Liver (tissue), 9 donors: ENCODE measurements around the gene CACNA1C. TPM values are rescaled to one million over a fixed set of nuclear protein-coding genes. Genes with fewer than 3 reads are reported as not detected.

Source experiments
- DNase-seq: peaks from one replicate; pipeline ENCODE4 v3.0.0-alpha.2; 2017; ENCODE audit warnings: low spot score
- H3K27ac ChIP-seq, 2 donors: one replicate each; pipeline ENCODE4 v1.7.0; 2013; ENCODE audit warnings: inconsistent platforms in 2 of 2, low read length in 2 of 2, control low read depth in 1 of 2, low read depth in 1 of 2, mild to moderate bottlenecking in 1 of 2
- H3K27me3 ChIP-seq, 4 donors: one replicate each; pipeline versions ENCODE4 v1.6.1 to v1.7.0; 2013; ENCODE audit warnings: low read length in 3 of 4, inconsistent platforms in 1 of 4, mild to moderate bottlenecking in 1 of 4, moderate library complexity in 1 of 4; ENCODE audit not compliant: control insufficient read depth in 4 of 4, insufficient read depth in 4 of 4
- H3K36me3 ChIP-seq, 4 donors: one replicate each; pipeline versions ENCODE4 v1.6.1 to v1.7.0; 2013; ENCODE audit warnings: low read length in 3 of 4, mild to moderate bottlenecking in 3 of 4, low read depth in 1 of 4, moderate library complexity in 1 of 4; ENCODE audit not compliant: control insufficient read depth in 4 of 4, insufficient read depth in 3 of 4
- H3K4me1 ChIP-seq, 4 donors: one replicate each; pipeline versions ENCODE4 v1.6.1 to v1.7.0; 2013; ENCODE audit warnings: low read length in 3 of 4, mild to moderate bottlenecking in 3 of 4, moderate library complexity in 1 of 4; ENCODE audit not compliant: control insufficient read depth in 4 of 4, insufficient read depth in 4 of 4
- H3K4me3 ChIP-seq, 3 donors: one replicate each; pipeline versions ENCODE4 v1.6.1 to v1.7.0; 2013; ENCODE audit warnings: low read length in 3 of 3, control low read depth in 1 of 3, low read depth in 1 of 3, mild to moderate bottlenecking in 1 of 3
- H3K9ac ChIP-seq, 2 donors: one replicate each; pipeline ENCODE4 v1.7.0; 2013; ENCODE audit warnings: low read length in 2 of 2, mild to moderate bottlenecking in 2 of 2, moderate library complexity in 2 of 2, control low read depth in 1 of 2, low read depth in 1 of 2
- H3K9me3 ChIP-seq, 4 donors: one replicate each; pipeline versions ENCODE4 v1.6.1 to v1.7.0; 2013; ENCODE audit warnings: low read length in 3 of 4; ENCODE audit not compliant: control insufficient read depth in 4 of 4
- ATF3 ChIP-seq: IDR thresholded peaks from 2 replicates; pipeline ENCODE4 v1.6.1; 2016; ENCODE audit warnings: antibody characterized with exemption
- EGR1 ChIP-seq, 2 donors: IDR thresholded peaks; 2 replicates each; pipeline ENCODE4 v1.6.1; 2016 to 2018; ENCODE audit warnings: antibody characterized with exemption in 2 of 2, low read depth in 2 of 2
- FOXA1 ChIP-seq: IDR thresholded peaks from 2 replicates; pipeline ENCODE4 v1.6.1; 2016; ENCODE audit warnings: antibody characterized with exemption
- FOXA2 ChIP-seq: IDR thresholded peaks from 2 replicates; pipeline ENCODE4 v1.6.1; 2016; ENCODE audit warnings: antibody characterized with exemption
- GABPA ChIP-seq, 2 donors: IDR thresholded peaks in 1 of 2; conservative IDR thresholded peaks in 1 of 2; 2 replicates each; pipeline ENCODE4 v1.6.1; 2016; ENCODE audit warnings: antibody characterized with exemption in 2 of 2, mild to moderate bottlenecking in 1 of 2, moderate library complexity in 1 of 2
- HNF4A ChIP-seq, 2 donors: conservative IDR thresholded peaks; 2 replicates each; pipeline ENCODE4 v1.6.1; 2016; ENCODE audit warnings: antibody characterized with exemption in 2 of 2, mild to moderate bottlenecking in 2 of 2
- HNF4G ChIP-seq: IDR thresholded peaks from 2 replicates; pipeline ENCODE4 v1.6.1; 2016; ENCODE audit warnings: antibody characterized with exemption
- JUND ChIP-seq, 2 donors: IDR thresholded peaks; 2 replicates each; pipeline ENCODE4 v1.6.1; 2016; ENCODE audit warnings: antibody characterized with exemption in 2 of 2
- NR2F2 ChIP-seq: IDR thresholded peaks from 2 replicates; pipeline ENCODE4 v1.6.1; 2016; ENCODE audit warnings: antibody characterized with exemption
- RAD21 ChIP-seq, 2 donors: IDR thresholded peaks; 2 replicates each; pipeline ENCODE4 v1.6.1; 2016; ENCODE audit warnings: antibody characterized with exemption in 2 of 2, mild to moderate bottlenecking in 2 of 2
- REST ChIP-seq: IDR thresholded peaks from 2 replicates; pipeline ENCODE4 v1.6.1; 2016; ENCODE audit warnings: antibody characterized with exemption, mild to moderate bottlenecking
- RXRA ChIP-seq, 2 donors: IDR thresholded peaks; 2 replicates each; pipeline ENCODE4 v1.6.1; 2017 to 2018; ENCODE audit warnings: antibody characterized with exemption in 2 of 2, mild to moderate bottlenecking in 1 of 2
- SP1 ChIP-seq: IDR thresholded peaks from 2 replicates; pipeline ENCODE4 v1.6.1; 2018; ENCODE audit warnings: antibody characterized with exemption, mild to moderate bottlenecking
- TAF1 ChIP-seq: conservative IDR thresholded peaks from 2 replicates; pipeline ENCODE4 v1.6.1; 2016; ENCODE audit warnings: antibody characterized with exemption, mild to moderate bottlenecking
- YY1 ChIP-seq: IDR thresholded peaks from 2 replicates; pipeline ENCODE4 v1.6.1; 2016; ENCODE audit warnings: antibody characterized with exemption, mild to moderate bottlenecking
- WGBS: extraction: QIAGEN DNeasy Blood & Tissue Kit; methylation state at CpG from one replicate; pipeline ENCODE4 v1.1.7; 2013; 5-methylcytosine and 5-hydroxymethylcytosine counted together
- polyA plus RNA-seq, 2 donors: library from polyadenylated mRNA; stranded (reverse) in 1 of 2; unstranded in 1 of 2; fragments of 200-250 nt in 1 of 2; fragments of >200 nt in 1 of 2; fragmentation: Nextera tagmentation in 1 of 2; extraction: Ambion mirVana in 1 of 2; gene quantifications; one replicate each; pipeline versions ENCODE4 v1.2.1 to v1.2.3, GENCODE V29; 2013 to 2015
- total RNA-seq, 2 donors: library from RNA; depleted of rRNA; stranded (reverse); fragments of >200 nt; gene quantifications; one replicate each; pipeline ENCODE4 v1.2.3, GENCODE V29; 2014
- TF ChIP-seq, protein P1 (sequence below): fragments of 150-350 bp; IDR thresholded peaks from 2 replicates; pipeline ENCODE4 v1.5.1; 2017; ENCODE audit warnings: improper control_type of control experiment, low read depth, low read length; ENCODE audit not compliant: missing input control
- TF ChIP-seq, protein P2 (sequence below): IDR thresholded peaks from 2 replicates; pipeline ENCODE4 v1.6.1; 2016; ENCODE audit warnings: antibody characterized with exemption
- donor health status: healthy.
- donor health status: healthy.
- donor health status: healthy.
- donor health status: healthy.
- donor health status: healthy.

The CACNA1C gene
- total and polyA plus RNA-seq, 4 donors = 0.23 to 1.9 (median 0.41) TPM

DNA sequence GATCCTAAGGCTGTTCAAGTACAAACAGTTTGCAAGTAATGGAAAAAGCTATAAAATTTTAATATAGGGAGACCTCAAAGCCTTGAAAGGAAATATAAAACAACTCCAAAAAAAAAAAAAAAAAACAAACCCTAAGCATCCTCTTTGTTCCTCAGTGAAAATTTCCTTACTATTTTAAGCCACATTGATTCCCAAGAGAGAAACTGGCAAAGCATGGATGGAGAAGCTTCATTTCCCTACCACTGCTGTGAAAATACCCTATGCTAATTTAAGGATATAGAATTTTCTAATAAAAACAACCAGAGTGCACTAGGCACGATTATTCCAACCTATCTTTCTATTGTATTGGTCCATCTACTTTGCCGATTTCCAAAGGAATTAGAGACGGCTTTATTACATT, 283.1 kb downstream of the CACNA1C start (continued):
- TF ChIP-seq SP1 (no peak), RAD21 (IDR thresholded peaks at IDR 0.05) (no peak), EGR1 (IDR thresholded peaks at IDR 0.05; ENCODE audit: low read depth in 2 of 2) (no peak), NR2F2 (no peak)
- TF ChIP-seq, protein P1, sequence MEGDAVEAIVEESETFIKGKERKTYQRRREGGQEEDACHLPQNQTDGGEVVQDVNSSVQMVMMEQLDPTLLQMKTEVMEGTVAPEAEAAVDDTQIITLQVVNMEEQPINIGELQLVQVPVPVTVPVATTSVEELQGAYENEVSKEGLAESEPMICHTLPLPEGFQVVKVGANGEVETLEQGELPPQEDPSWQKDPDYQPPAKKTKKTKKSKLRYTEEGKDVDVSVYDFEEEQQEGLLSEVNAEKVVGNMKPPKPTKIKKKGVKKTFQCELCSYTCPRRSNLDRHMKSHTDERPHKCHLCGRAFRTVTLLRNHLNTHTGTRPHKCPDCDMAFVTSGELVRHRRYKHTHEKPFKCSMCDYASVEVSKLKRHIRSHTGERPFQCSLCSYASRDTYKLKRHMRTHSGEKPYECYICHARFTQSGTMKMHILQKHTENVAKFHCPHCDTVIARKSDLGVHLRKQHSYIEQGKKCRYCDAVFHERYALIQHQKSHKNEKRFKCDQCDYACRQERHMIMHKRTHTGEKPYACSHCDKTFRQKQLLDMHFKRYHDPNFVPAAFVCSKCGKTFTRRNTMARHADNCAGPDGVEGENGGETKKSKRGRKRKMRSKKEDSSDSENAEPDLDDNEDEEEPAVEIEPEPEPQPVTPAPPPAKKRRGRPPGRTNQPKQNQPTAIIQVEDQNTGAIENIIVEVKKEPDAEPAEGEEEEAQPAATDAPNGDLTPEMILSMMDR = no peak

- Histone ChIP-seq H3K36me3 (no peaks in the 10 kb centered on the region), H3K9me3 (no peaks in the 10 kb centered on the region), H3K9ac (no peak overlapping the region), H3K27me3 (no peaks in the 10 kb centered on the region), H3K4me1 (no peaks in the 10 kb centered on the region), H3K27ac (no peak overlapping the region), H3K4me3 (no peak overlapping the region)
- no peak for TF ChIP-seq FOXA1
- TF ChIP-seq, protein P2, sequence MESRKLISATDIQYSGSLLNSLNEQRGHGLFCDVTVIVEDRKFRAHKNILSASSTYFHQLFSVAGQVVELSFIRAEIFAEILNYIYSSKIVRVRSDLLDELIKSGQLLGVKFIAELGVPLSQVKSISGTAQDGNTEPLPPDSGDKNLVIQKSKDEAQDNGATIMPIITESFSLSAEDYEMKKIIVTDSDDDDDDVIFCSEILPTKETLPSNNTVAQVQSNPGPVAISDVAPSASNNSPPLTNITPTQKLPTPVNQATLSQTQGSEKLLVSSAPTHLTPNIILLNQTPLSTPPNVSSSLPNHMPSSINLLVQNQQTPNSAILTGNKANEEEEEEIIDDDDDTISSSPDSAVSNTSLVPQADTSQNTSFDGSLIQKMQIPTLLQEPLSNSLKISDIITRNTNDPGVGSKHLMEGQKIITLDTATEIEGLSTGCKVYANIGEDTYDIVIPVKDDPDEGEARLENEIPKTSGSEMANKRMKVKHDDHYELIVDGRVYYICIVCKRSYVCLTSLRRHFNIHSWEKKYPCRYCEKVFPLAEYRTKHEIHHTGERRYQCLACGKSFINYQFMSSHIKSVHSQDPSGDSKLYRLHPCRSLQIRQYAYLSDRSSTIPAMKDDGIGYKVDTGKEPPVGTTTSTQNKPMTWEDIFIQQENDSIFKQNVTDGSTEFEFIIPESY = no peak
- no peak for DNase-seq
- 71% methylated on average over 5 of the region's 5 CpGs for WGBS
These were observed 283.6 kb downstream of the CACNA1C start for GRCh38 chr12:2336409-2336829.

- H3K9ac ChIP-seq = no peak overlapping the region
- H3K27ac ChIP-seq = no peak overlapping the region
- TF ChIP-seq GABPA (IDR thresholded peaks at IDR 0.05 in 1 of 2, conservative IDR thresholded peaks at IDR 0.05 in 1 of 2) (no peak), FOXA2 (no peak), JUND (IDR thresholded peaks at IDR 0.05) (no peak), YY1 (no peak), RAD21 (IDR thresholded peaks at IDR 0.05) (no peak), RXRA (IDR thresholded peaks at IDR 0.05) (no peak), EGR1 (IDR thresholded peaks at IDR 0.05; ENCODE audit: low read depth in 2 of 2) (no peak), REST (no peak), FOXA1 (no peak), TAF1 (no peak), ATF3 (no peak), HNF4A (conservative IDR thresholded peaks at IDR 0.05) (no peak), NR2F2 (no peak), HNF4G (no peak)
- TF ChIP-seq, protein P2 = no peak
- TF ChIP-seq, protein P1 = no peak
These were observed 284.5 kb downstream of the CACNA1C start for GRCh38 chr12:2337031-2338010.

More at GRCh38 chr12:2337031-2338010, 284.5 kb downstream of the CACNA1C start:
- H3K9me3 ChIP-seq = no peaks in the 10 kb centered on the region
- WGBS = 83% methylated on average over 11 of the region's 11 CpGs
- H3K4me1 ChIP-seq = no peaks in the 10 kb centered on the region
- no peak overlapping the region for H3K4me3 ChIP-seq
- DNase-seq = no peak
- H3K36me3 ChIP-seq = no peaks in the 10 kb centered on the region
- no peaks in the 10 kb centered on the region for H3K27me3 ChIP-seq
